ENCODE measurements around the gene THSD7B.

The THSD7B gene

DNA sequence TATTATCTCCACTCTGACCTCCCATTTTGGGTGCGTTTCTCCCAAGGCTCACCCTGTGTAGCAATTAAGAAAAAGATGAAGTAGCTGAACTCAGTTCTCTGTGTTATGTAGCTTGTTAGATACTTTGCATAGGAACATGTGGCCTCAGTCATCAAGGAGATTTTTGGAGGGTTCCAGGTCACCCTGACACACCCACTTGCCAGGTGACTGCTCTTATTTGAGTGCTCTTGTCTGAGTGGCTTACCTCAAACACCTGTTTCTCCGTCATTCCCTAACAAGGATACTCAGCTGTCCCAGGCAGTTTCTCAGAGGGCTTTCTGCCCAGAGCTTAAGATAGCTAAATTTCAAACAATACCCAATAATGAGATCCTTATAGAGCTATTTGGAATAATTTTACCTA is 621.7 kb downstream of the THSD7B start:
- H3K27me3 ChIP-seq (ENCODE audit: control insufficient read depth in 1 of 2, insufficient read depth in 1 of 2, low read length in 2 of 2), result no peaks in the 10 kb centered on the region
- H3K9me3 ChIP-seq (ENCODE audit: control insufficient read depth, low read length), result no peaks in the 10 kb centered on the region
- no peaks in the 10 kb centered on the region for H3K36me3 ChIP-seq (ENCODE audit: control insufficient read depth in 1 of 2, insufficient read depth in 2 of 2, low read depth in 1 of 2, low read length in 2 of 2)
- H3K4me1 ChIP-seq (ENCODE audit: control insufficient read depth, insufficient read depth, low read depth, low read length), result no peaks in the 10 kb centered on the region
- H2BK120ac ChIP-seq (ENCODE audit: low read depth, low read length), result no peak overlapping the region
- no peak overlapping the region for H2BK5ac ChIP-seq (ENCODE audit: low read depth, low read length, poor library complexity, severe bottlenecking)
- no peak overlapping the region for H3K23ac ChIP-seq (ENCODE audit: low read length in 2 of 2)
- no peak for DNase-seq
- no peak overlapping the region for H2BK15ac ChIP-seq (ENCODE audit: low read depth, poor library complexity, severe bottlenecking)
- WGBS, result 61% methylated on average over 2 of the region's 2 CpGs
- H3K9ac ChIP-seq (ENCODE audit: low read length), result no peak overlapping the region
- no peak overlapping the region for H4K91ac ChIP-seq (ENCODE audit: low read length)
- no peak overlapping the region for H3K4me3 ChIP-seq (ENCODE audit: insufficient read depth in 1 of 2, low read depth in 1 of 2, low read length in 2 of 2)
- H3K18ac ChIP-seq (ENCODE audit: low read depth in 1 of 2, low read length in 2 of 2), result no peak overlapping the region
- H2BK12ac ChIP-seq (ENCODE audit: low read length in 2 of 2), result no peak overlapping the region
- H3K4me2 ChIP-seq (ENCODE audit: low read length, poor library complexity, severe bottlenecking), result no peak overlapping the region
- H3K27ac ChIP-seq (ENCODE audit: low read length, poor library complexity, severe bottlenecking), result no peak overlapping the region
- H3K14ac ChIP-seq (ENCODE audit: low read length in 2 of 2), result no peak overlapping the region
- H3K79me1 ChIP-seq (replicated peaks; ENCODE audit: low read length, poor library complexity, severe bottlenecking), result no peaks in the 10 kb centered on the region
- no peak overlapping the region for H4K8ac ChIP-seq (ENCODE audit: low read length)
- no peak overlapping the region for H2AK5ac ChIP-seq (ENCODE audit: low read length, severe bottlenecking)
- H3K4ac ChIP-seq (ENCODE audit: low read depth in 1 of 2, low read length in 2 of 2), result no peak overlapping the region
- H2AFZ ChIP-seq (ENCODE audit: low read depth, low read length), result no peak overlapping the region

DNA sequence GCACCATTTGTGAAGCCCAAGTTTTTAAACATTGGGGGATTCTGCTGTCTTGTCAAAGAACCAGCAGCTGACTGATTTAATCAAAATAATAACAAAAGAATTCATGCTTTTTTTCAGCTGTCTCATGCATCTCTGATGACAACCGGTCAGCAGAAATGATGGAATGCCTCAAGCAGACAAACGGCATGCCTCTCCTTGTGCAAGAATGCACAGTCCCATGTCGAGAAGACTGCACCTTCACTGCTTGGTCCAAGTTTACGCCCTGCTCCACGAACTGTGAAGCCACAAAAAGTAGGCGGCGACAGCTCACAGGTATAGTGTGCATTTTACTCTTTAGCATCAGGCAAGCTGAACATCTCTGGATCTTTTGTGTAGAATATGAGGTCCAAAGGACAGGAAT is 640.2 kb downstream of the THSD7B start:
- H3K4me1 ChIP-seq (ENCODE audit: control insufficient read depth, insufficient read depth, low read depth, low read length), result peaks cover 2% of the 10 kb centered on the region
- H3K9ac ChIP-seq (ENCODE audit: low read length), result no peak overlapping the region
- H3K79me1 ChIP-seq (replicated peaks; ENCODE audit: low read length, poor library complexity, severe bottlenecking), result no peaks in the 10 kb centered on the region
- 80% methylated on average over 7 of the region's 7 CpGs for WGBS
- H3K4ac ChIP-seq (ENCODE audit: low read depth in 1 of 2, low read length in 2 of 2), result no peak overlapping the region
- H2AFZ ChIP-seq (ENCODE audit: low read depth, low read length), result no peak overlapping the region
- H3K23ac ChIP-seq (ENCODE audit: low read length in 2 of 2), result no peak overlapping the region
- H2BK12ac ChIP-seq (ENCODE audit: low read length in 2 of 2), result no peak overlapping the region
- H3K27ac ChIP-seq (ENCODE audit: low read length, poor library complexity, severe bottlenecking), result no peak overlapping the region
- no peak overlapping the region for H4K8ac ChIP-seq (ENCODE audit: low read length)
- H3K9me3 ChIP-seq (ENCODE audit: control insufficient read depth, low read length), result peaks cover under 1% of the 10 kb centered on the region
- no peak overlapping the region for H2BK5ac ChIP-seq (ENCODE audit: low read depth, low read length, poor library complexity, severe bottlenecking)
- H2BK15ac ChIP-seq (ENCODE audit: low read depth, poor library complexity, severe bottlenecking), result no peak overlapping the region
- no peak overlapping the region for H2BK120ac ChIP-seq (ENCODE audit: low read depth, low read length)
- H3K14ac ChIP-seq (ENCODE audit: low read length in 2 of 2), result no peak overlapping the region
- H3K4me3 ChIP-seq (ENCODE audit: insufficient read depth in 1 of 2, low read depth in 1 of 2, low read length in 2 of 2), result no peak overlapping the region
- H3K18ac ChIP-seq (ENCODE audit: low read depth in 1 of 2, low read length in 2 of 2), result no peak overlapping the region
- no peak overlapping the region for H3K4me2 ChIP-seq (ENCODE audit: low read length, poor library complexity, severe bottlenecking)
- H3K36me3 ChIP-seq (ENCODE audit: control insufficient read depth in 1 of 2, insufficient read depth in 2 of 2, low read depth in 1 of 2, low read length in 2 of 2), result no peaks in the 10 kb centered on the region
- H2AK5ac ChIP-seq (ENCODE audit: low read length, severe bottlenecking), result no peak overlapping the region
- H3K27me3 ChIP-seq (ENCODE audit: control insufficient read depth in 1 of 2, insufficient read depth in 1 of 2, low read length in 2 of 2), result no peaks in the 10 kb centered on the region
- no peak overlapping the region for H4K91ac ChIP-seq (ENCODE audit: low read length)
- DNase-seq, result no peak

GRCh38 chr2:137411585-137411984 is 646.2 kb downstream of the THSD7B start:
- no peak overlapping the region for H3K4me2 ChIP-seq (ENCODE audit: low read length, poor library complexity, severe bottlenecking)
- WGBS, result 70% methylated on average over 4 of the region's 5 CpGs
- H3K18ac ChIP-seq (ENCODE audit: low read depth in 1 of 2, low read length in 2 of 2), result no peak overlapping the region
- no peaks in the 10 kb centered on the region for H3K79me1 ChIP-seq (replicated peaks; ENCODE audit: low read length, poor library complexity, severe bottlenecking)
- H3K4ac ChIP-seq (ENCODE audit: low read depth in 1 of 2, low read length in 2 of 2), result no peak overlapping the region
- no peak overlapping the region for H3K27ac ChIP-seq (ENCODE audit: low read length, poor library complexity, severe bottlenecking)
- no peaks in the 10 kb centered on the region for H3K36me3 ChIP-seq (ENCODE audit: control insufficient read depth in 1 of 2, insufficient read depth in 2 of 2, low read depth in 1 of 2, low read length in 2 of 2)
- no peak overlapping the region for H3K23ac ChIP-seq (ENCODE audit: low read length in 2 of 2)
- H2AK5ac ChIP-seq (ENCODE audit: low read length, severe bottlenecking), result no peak overlapping the region
- H2AFZ ChIP-seq (ENCODE audit: low read depth, low read length), result no peak overlapping the region
- no peak overlapping the region for H2BK15ac ChIP-seq (ENCODE audit: low read depth, poor library complexity, severe bottlenecking)
- H3K4me1 ChIP-seq (ENCODE audit: control insufficient read depth, insufficient read depth, low read depth, low read length), result no peaks in the 10 kb centered on the region
- DNase-seq, result no peak
- no peaks in the 10 kb centered on the region for H3K27me3 ChIP-seq (ENCODE audit: control insufficient read depth in 1 of 2, insufficient read depth in 1 of 2, low read length in 2 of 2)
- H4K8ac ChIP-seq (ENCODE audit: low read length), result no peak overlapping the region
- no peak overlapping the region for H3K14ac ChIP-seq (ENCODE audit: low read length in 2 of 2)
- no peak overlapping the region for H2BK120ac ChIP-seq (ENCODE audit: low read depth, low read length)
- no peak overlapping the region for H4K91ac ChIP-seq (ENCODE audit: low read length)
- H3K4me3 ChIP-seq (ENCODE audit: insufficient read depth in 1 of 2, low read depth in 1 of 2, low read length in 2 of 2), result no peak overlapping the region
- no peaks in the 10 kb centered on the region for H3K9me3 ChIP-seq (ENCODE audit: control insufficient read depth, low read length)
- H2BK5ac ChIP-seq (ENCODE audit: low read depth, low read length, poor library complexity, severe bottlenecking), result no peak overlapping the region
- no peak overlapping the region for H3K9ac ChIP-seq (ENCODE audit: low read length)
- H2BK12ac ChIP-seq (ENCODE audit: low read length in 2 of 2), result no peak overlapping the region

DNA sequence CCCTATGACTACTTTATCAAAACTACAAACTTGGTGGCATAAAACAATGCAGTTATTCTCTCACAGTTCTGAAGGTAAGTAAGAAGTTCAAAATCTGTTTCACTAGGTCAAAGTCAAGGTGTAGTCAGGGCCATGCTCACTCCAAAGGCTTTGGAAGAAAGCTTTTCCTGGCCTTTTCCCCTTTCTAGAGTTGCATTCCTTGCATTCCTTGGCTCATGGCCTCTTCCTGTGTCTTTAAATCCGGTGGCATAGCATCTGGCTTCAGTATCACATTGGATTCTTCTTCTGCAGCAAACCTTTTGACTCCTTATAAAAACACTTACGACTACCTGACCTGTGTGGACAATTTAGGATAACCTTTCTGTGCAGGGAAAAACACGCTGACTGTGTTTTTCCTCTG is 655.4 kb downstream of the THSD7B start:
- Histone ChIP-seq H4K91ac (ENCODE audit: low read length) (no peak overlapping the region), H3K4me2 (ENCODE audit: low read length, poor library complexity, severe bottlenecking) (no peak overlapping the region), H2BK120ac (ENCODE audit: low read depth, low read length) (no peak overlapping the region), H3K4me3 (ENCODE audit: insufficient read depth in 1 of 2, low read depth in 1 of 2, low read length in 2 of 2) (no peak overlapping the region), H2AFZ (ENCODE audit: low read depth, low read length) (no peak overlapping the region), H3K23ac (ENCODE audit: low read length in 2 of 2) (no peak overlapping the region), H2BK5ac (ENCODE audit: low read depth, low read length, poor library complexity, severe bottlenecking) (no peak overlapping the region), H3K18ac (ENCODE audit: low read depth in 1 of 2, low read length in 2 of 2) (no peak overlapping the region), H2AK5ac (ENCODE audit: low read length, severe bottlenecking) (no peak overlapping the region), H3K36me3 (ENCODE audit: control insufficient read depth in 1 of 2, insufficient read depth in 2 of 2, low read depth in 1 of 2, low read length in 2 of 2) (no peaks in the 10 kb centered on the region), H3K9ac (ENCODE audit: low read length) (no peak overlapping the region), H3K14ac (ENCODE audit: low read length in 2 of 2) (no peak overlapping the region), H3K4ac (ENCODE audit: low read depth in 1 of 2, low read length in 2 of 2) (no peak overlapping the region), H3K4me1 (ENCODE audit: control insufficient read depth, insufficient read depth, low read depth, low read length) (no peaks in the 10 kb centered on the region), H2BK15ac (ENCODE audit: low read depth, poor library complexity, severe bottlenecking) (no peak overlapping the region), H2BK12ac (ENCODE audit: low read length in 2 of 2) (no peak overlapping the region), H3K27me3 (ENCODE audit: control insufficient read depth in 1 of 2, insufficient read depth in 1 of 2, low read length in 2 of 2) (no peaks in the 10 kb centered on the region), H4K8ac (ENCODE audit: low read length) (no peak overlapping the region), H3K27ac (ENCODE audit: low read length, poor library complexity, severe bottlenecking) (no peak overlapping the region), H3K79me1 (replicated peaks; ENCODE audit: low read length, poor library complexity, severe bottlenecking) (no peaks in the 10 kb centered on the region), H3K9me3 (ENCODE audit: control insufficient read depth, low read length) (peaks cover 3% of the 10 kb centered on the region)
- DNase-seq, result no peak
- 26% methylated on average over 3 of the region's 3 CpGs for WGBS

Data from mesenchymal stem cell (in vitro differentiated cells and primary cell).